ENCODE data around the gene ADGRG6. TPM values are rescaled to one million over a fixed set of nuclear protein-coding genes. Genes with fewer than 3 reads are reported as not detected.
"Not testable (repeated sequence)": the region's sequence is repeated elsewhere in the genome, so short reads cannot be mapped to it uniquely, and the experiment has no call there.

The ADGRG6 gene
- total RNA-seq, 4 donors from 2014 or later: 56.6 to 147 (median 69.1) TPM

DNA sequence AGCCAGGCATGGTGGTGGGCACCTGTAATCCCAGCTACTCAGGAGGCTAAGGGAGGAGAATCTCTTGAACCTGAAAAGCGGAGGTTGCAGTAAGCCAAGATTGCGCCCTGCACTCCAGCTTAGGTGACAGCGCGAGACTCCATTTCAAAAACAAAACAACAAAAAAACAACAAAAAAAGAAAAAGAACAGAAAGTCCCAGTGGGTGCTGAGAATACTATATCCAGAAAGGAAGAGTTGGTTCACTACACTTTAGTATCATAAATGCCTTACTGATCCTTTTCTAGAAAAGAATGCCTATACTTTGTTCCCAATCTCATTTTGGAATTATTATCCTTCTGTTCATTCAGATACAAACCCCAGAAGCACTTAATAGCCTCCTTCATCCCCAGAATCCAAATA, 20.9 kb upstream of the ADGRG6 start:
- Histone ChIP-seq H3K4me1 (no peaks in the 10 kb centered on the region), H3K27ac (no peak overlapping the region)
- TF ChIP-seq CTCF (IDR thresholded peaks at IDR 0.05) (no peak), EP300 (IDR thresholded peaks at IDR 0.05) (no peak), POLR2AphosphoS5 (IDR thresholded peaks at IDR 0.05) (no peak), POLR2A (IDR thresholded peaks at IDR 0.05) (no peak)

GRCh38 chr6:142283138-142283537, 18.7 kb upstream of the ADGRG6 start:
- H3K36me3 ChIP-seq: not testable (repeated sequence)
- 89% methylated on average over 4 of the region's 4 CpGs for WGBS

More for the DNA sequence above, 20.9 kb upstream of the ADGRG6 start:
- H3K36me3 ChIP-seq: no peaks in the 10 kb centered on the region
- no peak overlapping the region for H3K4me3 ChIP-seq
- no peak for DNase-seq (ENCODE audit: low spot score in 2 of 2)
- H3K27me3 ChIP-seq: no peaks in the 10 kb centered on the region
- WGBS: 94% methylated on average over 4 of the region's 4 CpGs
- H3K9me3 ChIP-seq: no peaks in the 10 kb centered on the region

GRCh38 chr6:142284419-142284818, 17.4 kb upstream of the ADGRG6 start:
- Histone ChIP-seq H3K27ac (no peak overlapping the region), H3K4me3 (no peak overlapping the region), H3K9me3 (no peaks in the 10 kb centered on the region), H3K36me3 (no peaks in the 10 kb centered on the region), H3K4me1 (no peaks in the 10 kb centered on the region), H3K27me3 (no peaks in the 10 kb centered on the region)
- TF ChIP-seq POLR2AphosphoS5 (IDR thresholded peaks at IDR 0.05) (no peak), CTCF (IDR thresholded peaks at IDR 0.05) (no peak), POLR2A (IDR thresholded peaks at IDR 0.05) (no peak), EP300 (IDR thresholded peaks at IDR 0.05) (no peak)
- 87% methylated on average over 1 of the region's 1 CpG for WGBS
- DNase-seq (ENCODE audit: low spot score in 2 of 2): no peak

More at GRCh38 chr6:142283138-142283537, 18.7 kb upstream of the ADGRG6 start:
- DNase-seq (ENCODE audit: low spot score in 2 of 2); H3K4me1 ChIP-seq; H3K27ac ChIP-seq; H3K4me3 ChIP-seq; H3K9me3 ChIP-seq; H3K27me3 ChIP-seq: not testable (repeated sequence)

DNA sequence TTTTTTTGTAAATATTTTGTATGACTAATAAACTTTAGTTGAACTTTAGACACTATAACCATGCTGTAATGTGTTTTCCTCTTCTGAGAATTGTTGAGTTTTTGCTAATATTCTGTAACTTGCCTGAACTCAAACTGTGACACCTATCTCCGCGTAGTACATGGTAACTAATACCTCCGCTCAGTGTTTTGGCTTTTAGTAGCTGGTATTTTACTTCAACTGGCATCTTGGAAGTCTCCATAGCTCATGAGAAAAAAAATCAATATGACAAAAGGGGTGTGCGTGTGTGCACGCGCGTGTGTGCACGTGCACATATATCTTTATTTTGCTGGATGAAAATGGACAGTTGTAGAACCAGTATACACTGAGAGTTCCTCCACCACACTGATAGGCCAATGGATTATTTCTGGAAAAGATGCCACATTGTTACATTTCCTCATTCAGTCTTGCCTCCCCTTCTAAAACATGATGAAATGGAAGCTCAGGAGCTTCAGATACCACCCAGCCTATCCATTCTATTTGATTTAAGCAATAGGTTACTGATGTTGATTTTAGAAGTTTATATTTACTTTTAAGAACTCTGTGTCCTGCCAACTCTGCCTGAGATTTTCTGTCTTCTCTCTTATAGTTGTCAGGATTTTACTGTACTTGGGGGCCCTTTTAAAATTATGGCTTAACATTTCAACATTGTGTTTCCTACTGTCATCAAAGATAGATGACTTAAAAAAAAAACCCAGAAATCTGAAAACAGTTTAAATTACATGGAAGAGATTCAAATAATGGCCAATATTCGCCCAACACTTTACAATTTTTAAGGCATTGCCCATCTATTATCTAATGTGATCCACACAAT, 16.3 kb upstream of the ADGRG6 start:
- Histone ChIP-seq H3K27me3 (no peaks in the 10 kb centered on the region), H3K4me3 (no peak overlapping the region), H3K9me3 (no peaks in the 10 kb centered on the region), H3K4me1 (no peaks in the 10 kb centered on the region), H3K27ac (no peak overlapping the region), H3K36me3 (no peaks in the 10 kb centered on the region)
- no peak for DNase-seq (ENCODE audit: low spot score in 2 of 2)
- no peak for TF ChIP-seq POLR2AphosphoS5 (IDR thresholded peaks at IDR 0.05)
- 94% methylated on average over 9 of the region's 9 CpGs for WGBS

GRCh38 chr6:142286088-142286409, 15.8 kb upstream of the ADGRG6 start:
- Histone ChIP-seq H3K4me3 (no peak overlapping the region), H3K27me3 (no peaks in the 10 kb centered on the region), H3K9me3 (no peaks in the 10 kb centered on the region), H3K36me3 (no peaks in the 10 kb centered on the region), H3K27ac (no peak overlapping the region), H3K4me1 (no peaks in the 10 kb centered on the region)
- TF ChIP-seq POLR2AphosphoS5 (IDR thresholded peaks at IDR 0.05) (no peak), EP300 (IDR thresholded peaks at IDR 0.05) (no peak), CTCF (IDR thresholded peaks at IDR 0.05) (no peak), POLR2A (IDR thresholded peaks at IDR 0.05) (no peak)
- no peak for DNase-seq (ENCODE audit: low spot score in 2 of 2)
- WGBS: 70% methylated on average over 1 of the region's 1 CpG

GRCh38 chr6:142289687-142290086, 12.1 kb upstream of the ADGRG6 start:
- TF ChIP-seq EP300 (IDR thresholded peaks at IDR 0.05): no peak
- TF ChIP-seq POLR2A (IDR thresholded peaks at IDR 0.05): no peak
- 89% methylated on average over 6 of the region's 6 CpGs for WGBS
- Histone ChIP-seq H3K9me3 (no peaks in the 10 kb centered on the region), H3K4me3 (no peak overlapping the region), H3K27me3 (no peaks in the 10 kb centered on the region), H3K4me1 (no peaks in the 10 kb centered on the region), H3K36me3 (no peaks in the 10 kb centered on the region), H3K27ac (no peak overlapping the region)
- DNase-seq (ENCODE audit: low spot score in 2 of 2): no peak

- 91% methylated on average over 5 of the region's 5 CpGs for WGBS
- TF ChIP-seq EP300 (IDR thresholded peaks at IDR 0.05) (no peak), POLR2A (IDR thresholded peaks at IDR 0.05) (no peak)
- Histone ChIP-seq H3K27me3 (no peaks in the 10 kb centered on the region), H3K36me3 (no peaks in the 10 kb centered on the region), H3K27ac (no peak overlapping the region), H3K9me3 (no peaks in the 10 kb centered on the region), H3K4me3 (no peak overlapping the region), H3K4me1 (no peaks in the 10 kb centered on the region)
- no peak for DNase-seq (ENCODE audit: low spot score in 2 of 2)
These were observed 11.0 kb upstream of the ADGRG6 start for GRCh38 chr6:142290851-142291250.

Measured in suprapubic skin (tissue), 4 donors.